HCT116 (cell line): ENCODE results near the gene NR2F6.

ENCODE experiments used
- ATF3 ChIP-seq: IDR thresholded peaks from 2 replicates; pipeline ENCODE4 v1.6.1; 2012
- CBX3 ChIP-seq: IDR thresholded peaks from 2 replicates; pipeline ENCODE4 v1.6.1; 2012; ENCODE audit warnings: low read depth
- CTCF ChIP-seq, 3 experiments: fragments of 200-600 bp in 1 of 3; sonication (generic) in 1 of 3; IDR thresholded peaks in 2 of 3; conservative IDR thresholded peaks in 1 of 3; 2 replicates each; pipeline ENCODE4 v1.5.1; 2012 to 2017; ENCODE audit warnings: low read depth in 2 of 3, low read length in 2 of 3, antibody characterized with exemption in 1 of 3, borderline replicate concordance in 1 of 3, control low read depth in 1 of 3, mild to moderate bottlenecking in 1 of 3, mixed read lengths in 1 of 3, mixed run types in 1 of 3, moderate library complexity in 1 of 3; ENCODE audit not compliant: insufficient read depth in 1 of 3
- EZH2 ChIP-seq: fragments of 200-600 bp; sonication (generic); IDR thresholded peaks from 2 replicates; pipeline ENCODE4 v1.6.1; 2017; ENCODE audit warnings: antibody characterized with exemption, mixed run types
- EZH2phosphoT487 ChIP-seq: fragments of 200-600 bp; IDR thresholded peaks from 2 replicates; pipeline ENCODE4 v1.6.1; 2018; ENCODE audit warnings: antibody characterized with exemption, borderline replicate concordance
- POLR2A ChIP-seq: IDR thresholded peaks from 2 replicates; pipeline ENCODE4 v1.7.0; 2011; ENCODE audit warnings: borderline replicate concordance; ENCODE audit not compliant: insufficient read depth, insufficient read length; ENCODE audit errors: extremely low read depth
- POLR2AphosphoS5 ChIP-seq: IDR thresholded peaks from 2 replicates; pipeline ENCODE4 v1.6.1; 2011; ENCODE audit warnings: mild to moderate bottlenecking, low read depth, low read length, moderate library complexity
- RAD21 ChIP-seq: IDR thresholded peaks from 2 replicates; pipeline ENCODE4 v1.6.1; 2012; ENCODE audit warnings: low read depth, mild to moderate bottlenecking
- REST ChIP-seq: IDR thresholded peaks from 2 replicates; pipeline ENCODE4 v1.6.1; 2012; ENCODE audit warnings: low read depth
- SIN3A ChIP-seq: IDR thresholded peaks from 2 replicates; pipeline ENCODE4 v1.6.1; 2012; ENCODE audit warnings: low read depth
- SP1 ChIP-seq: IDR thresholded peaks from 2 replicates; pipeline ENCODE4 v1.6.1; 2012; ENCODE audit warnings: low read depth
- TCF7L2 ChIP-seq: IDR thresholded peaks from 2 replicates; pipeline ENCODE4 v1.7.0; 2011; ENCODE audit warnings: borderline replicate concordance, inconsistent platforms; ENCODE audit not compliant: insufficient read depth, insufficient read length; ENCODE audit errors: extremely low read depth
- ZBTB33 ChIP-seq: IDR thresholded peaks from 2 replicates; pipeline ENCODE4 v1.6.1; 2011; ENCODE audit warnings: mild to moderate bottlenecking, low read length, moderate library complexity; ENCODE audit not compliant: insufficient replicate concordance; ENCODE audit errors: extremely low read depth
- ZNF274 ChIP-seq: fragments of 200-500 bp; sonication (Bioruptor generic); IDR thresholded peaks from 2 replicates; pipeline ENCODE4 v1.6.1; 2014; ENCODE audit warnings: mild to moderate bottlenecking, low read depth, low read length, inconsistent platforms

GRCh38 chr19:17263712-17264640 lies 18.3 kb upstream of the NR2F6 start:
- TF ChIP-seq SIN3A (no peak), ATF3 (no peak), POLR2AphosphoS5 (no peak), ZNF274 (no peak), CTCF (IDR thresholded peaks at IDR 0.05 in 2 of 3, conservative IDR thresholded peaks at IDR 0.05 in 1 of 3; ENCODE audit: borderline replicate concordance in 1 of 3, insufficient read depth in 1 of 3, low read depth in 2 of 3, low read length in 2 of 3) (no peak), EZH2phosphoT487 (no peak), ZBTB33 (no peak), EZH2 (no peak), TCF7L2 (no peak), REST (no peak), SP1 (no peak), POLR2A (no peak), RAD21 (no peak), CBX3 (no peak)
